ENCODE results near the gene L3MBTL4. TPM values are rescaled to one million over a fixed set of nuclear protein-coding genes. Genes with fewer than 3 reads are reported as not detected.

Gene L3MBTL4
- total RNA-seq, 2 experiments from 2014 or later: 0.19 to 0.47 TPM

GRCh38 chr18:6044319-6044718 lies 370.4 kb downstream of the L3MBTL4 start:
- intact Hi-C loops (cut with DNase I, micrococcal nuclease): no loop called here
- peaks cover 12% of the 10 kb centered on the region for H3K27me3 Mint-ChIP-seq
- H3K4me3 Mint-ChIP-seq: no peak overlapping the region
- H3K27ac Mint-ChIP-seq: no peak overlapping the region
- no peaks in the 10 kb centered on the region for H3K4me1 ChIP-seq (ENCODE audit: insufficient read depth, low read length)
- ATAC-seq (ENCODE audit: poor library complexity) (no peak), DNase-seq (no peak)
- CTCF ChIA-PET: no interaction called here
- no peak overlapping the region for H3K27ac ChIP-seq (ENCODE audit: low read depth in 1 of 2, low read length in 2 of 2)
- peaks cover 3 to 7% of the 10 kb centered on the region in 2 experiments for H3K9me3 ChIP-seq (ENCODE audit: control insufficient read depth in 1 of 2, insufficient read depth in 1 of 2, low read length in 2 of 2)
- POLR2A ChIA-PET: no interaction called here
- no peaks in the 10 kb centered on the region for H3K27me3 ChIP-seq (ENCODE audit: control insufficient read depth in 1 of 2, insufficient read depth in 2 of 2, low read length in 2 of 2)
- no peaks in the 10 kb centered on the region for H3K4me1 Mint-ChIP-seq (ENCODE audit: low read depth)
- no peak overlapping the region for H3K4me3 ChIP-seq (ENCODE audit: low read length)
- H3K36me3 ChIP-seq (ENCODE audit: insufficient read depth, low read length): no peaks in the 10 kb centered on the region
- no peaks in the 10 kb centered on the region for H3K36me3 Mint-ChIP-seq (ENCODE audit: low read depth)
- TF ChIP-seq, protein P1, sequence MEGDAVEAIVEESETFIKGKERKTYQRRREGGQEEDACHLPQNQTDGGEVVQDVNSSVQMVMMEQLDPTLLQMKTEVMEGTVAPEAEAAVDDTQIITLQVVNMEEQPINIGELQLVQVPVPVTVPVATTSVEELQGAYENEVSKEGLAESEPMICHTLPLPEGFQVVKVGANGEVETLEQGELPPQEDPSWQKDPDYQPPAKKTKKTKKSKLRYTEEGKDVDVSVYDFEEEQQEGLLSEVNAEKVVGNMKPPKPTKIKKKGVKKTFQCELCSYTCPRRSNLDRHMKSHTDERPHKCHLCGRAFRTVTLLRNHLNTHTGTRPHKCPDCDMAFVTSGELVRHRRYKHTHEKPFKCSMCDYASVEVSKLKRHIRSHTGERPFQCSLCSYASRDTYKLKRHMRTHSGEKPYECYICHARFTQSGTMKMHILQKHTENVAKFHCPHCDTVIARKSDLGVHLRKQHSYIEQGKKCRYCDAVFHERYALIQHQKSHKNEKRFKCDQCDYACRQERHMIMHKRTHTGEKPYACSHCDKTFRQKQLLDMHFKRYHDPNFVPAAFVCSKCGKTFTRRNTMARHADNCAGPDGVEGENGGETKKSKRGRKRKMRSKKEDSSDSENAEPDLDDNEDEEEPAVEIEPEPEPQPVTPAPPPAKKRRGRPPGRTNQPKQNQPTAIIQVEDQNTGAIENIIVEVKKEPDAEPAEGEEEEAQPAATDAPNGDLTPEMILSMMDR (IDR thresholded peaks at IDR 0.05): no peak
- peaks cover 13% of the 10 kb centered on the region for H3K9me3 Mint-ChIP-seq

DNA sequence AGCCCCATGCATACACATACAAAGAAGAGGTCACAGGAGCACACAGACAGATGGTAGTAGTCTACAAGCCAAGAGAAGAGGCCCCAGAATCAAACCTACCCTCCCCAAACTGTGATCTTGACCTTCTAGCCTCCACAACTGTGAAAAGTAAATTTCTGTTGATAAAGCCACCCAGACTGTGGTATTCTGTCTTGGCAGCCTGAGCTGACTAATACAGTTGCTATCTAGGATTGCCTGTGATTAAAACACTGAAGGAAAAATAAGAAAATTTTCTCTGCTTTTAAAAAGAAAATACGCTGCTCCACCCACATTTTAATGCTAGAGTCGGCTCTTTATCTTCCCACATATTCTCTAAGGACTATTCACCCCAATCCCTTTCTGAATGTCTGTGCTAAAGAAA lies 375.7 kb downstream of the L3MBTL4 start:
- TF ChIP-seq, protein P1 (IDR thresholded peaks at IDR 0.05): no peak
- peaks cover 10% of the 10 kb centered on the region for H3K27me3 Mint-ChIP-seq
- no peak overlapping the region for H3K4me3 Mint-ChIP-seq
- CTCF ChIA-PET: no interaction called here
- Histone ChIP-seq H3K27me3 (ENCODE audit: control insufficient read depth in 1 of 2, insufficient read depth in 2 of 2, low read length in 2 of 2) (no peaks in the 10 kb centered on the region), H3K27ac (ENCODE audit: low read depth in 1 of 2, low read length in 2 of 2) (no peak overlapping the region), H3K9me3 (ENCODE audit: control insufficient read depth in 1 of 2, insufficient read depth in 1 of 2, low read length in 2 of 2) (peaks cover 0 to 4% of the 10 kb centered on the region in 2 experiments), H3K4me3 (ENCODE audit: low read length) (no peak overlapping the region), H3K4me1 (ENCODE audit: insufficient read depth, low read length) (no peaks in the 10 kb centered on the region), H3K36me3 (ENCODE audit: insufficient read depth, low read length) (no peaks in the 10 kb centered on the region)
- no peak for ATAC-seq (ENCODE audit: poor library complexity)
- DNase-seq: no peak
- intact Hi-C loops (cut with DNase I, micrococcal nuclease): no loop called here
- peaks cover 3% of the 10 kb centered on the region for H3K9me3 Mint-ChIP-seq
- POLR2A ChIA-PET: no interaction called here
- no peak overlapping the region for H3K27ac Mint-ChIP-seq
- no peaks in the 10 kb centered on the region for H3K36me3 Mint-ChIP-seq (ENCODE audit: low read depth)
- H3K4me1 Mint-ChIP-seq (ENCODE audit: low read depth): no peaks in the 10 kb centered on the region

- intact Hi-C loops (cut with DNase I, micrococcal nuclease): no loop called here
- no peak overlapping the region for H3K4me3 Mint-ChIP-seq
- H3K27me3 ChIP-seq (ENCODE audit: control insufficient read depth in 1 of 2, insufficient read depth in 2 of 2, low read length in 2 of 2): no peaks in the 10 kb centered on the region
- no peaks in the 10 kb centered on the region for H3K36me3 Mint-ChIP-seq (ENCODE audit: low read depth)
- no peak for DNase-seq
- H3K36me3 ChIP-seq (ENCODE audit: insufficient read depth, low read length): no peaks in the 10 kb centered on the region
- H3K27ac Mint-ChIP-seq: no peak overlapping the region
- H3K4me1 ChIP-seq (ENCODE audit: insufficient read depth, low read length): no peaks in the 10 kb centered on the region
- no peaks in the 10 kb centered on the region for H3K9me3 Mint-ChIP-seq
- no peak overlapping the region for H3K4me3 ChIP-seq (ENCODE audit: low read length)
- ChIA-PET CTCF (no interaction called here), POLR2A (no interaction called here)
- peaks cover 5% of the 10 kb centered on the region for H3K27me3 Mint-ChIP-seq
- H3K27ac ChIP-seq (ENCODE audit: low read depth in 1 of 2, low read length in 2 of 2): no peak overlapping the region
- ATAC-seq (ENCODE audit: poor library complexity): no peak
- no peaks in the 10 kb centered on the region for H3K4me1 Mint-ChIP-seq (ENCODE audit: low read depth)
- TF ChIP-seq, protein P1 (IDR thresholded peaks at IDR 0.05): no peak
- H3K9me3 ChIP-seq (ENCODE audit: control insufficient read depth in 1 of 2, insufficient read depth in 1 of 2, low read length in 2 of 2): peaks cover 0 to 4% of the 10 kb centered on the region in 2 experiments
Measured at GRCh38 chr18:6031442-6031841, 383.3 kb downstream of the L3MBTL4 start.
